Tibial nerve (tissue), 3 donors: ENCODE data around the gene TMEM243.

ENCODE experiments used
- CTCF ChIP-seq, 5 experiments: fragments of 200-600 bp in 3 of 5; fragments of 450-650 bp in 2 of 5; sonication (generic) in 3 of 5; IDR thresholded peaks; one replicate each; pipeline ENCODE4 v1.5.1; 2016 to 2019; ENCODE audit warnings: antibody characterized with exemption in 5 of 5, mild to moderate bottlenecking in 3 of 5, moderate library complexity in 2 of 5
- POLR2A ChIP-seq, 2 donors: fragments of 450-650 bp; IDR thresholded peaks; one replicate each; pipeline ENCODE4 v1.6.1; 2017; ENCODE audit warnings: antibody characterized with exemption in 2 of 2, mild to moderate bottlenecking in 2 of 2, moderate library complexity in 2 of 2

DNA sequence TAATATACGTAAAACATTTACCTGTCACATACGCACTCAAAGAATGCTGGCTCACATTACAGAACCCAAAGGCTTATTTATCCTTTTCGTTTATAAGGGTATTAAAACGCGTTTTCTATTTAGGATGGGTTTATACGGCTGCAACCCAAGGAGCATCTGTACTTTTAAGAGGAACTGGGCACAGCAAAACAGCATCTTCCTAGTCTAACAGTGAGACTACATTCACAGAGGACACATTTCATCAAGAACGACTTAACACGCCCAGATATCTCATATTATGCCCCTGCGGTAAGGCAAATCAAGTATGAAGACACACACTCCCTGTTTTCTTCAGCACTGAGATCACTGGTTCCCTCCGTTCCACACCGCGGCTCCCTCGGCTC lies 67.8 kb downstream of the TMEM243 start:
- TF ChIP-seq POLR2A (IDR thresholded peaks at IDR 0.05) (no peak), CTCF (IDR thresholded peaks at IDR 0.05) (no peak)
